ENCODE results near the gene SUPV3L1. TPM values are rescaled to one million over a fixed set of nuclear protein-coding genes. Genes with fewer than 3 reads are reported as not detected.

SUPV3L1 gene
- total RNA-seq, 2 donors from 2014 or later: 29.1 to 32.4 TPM

DNA sequence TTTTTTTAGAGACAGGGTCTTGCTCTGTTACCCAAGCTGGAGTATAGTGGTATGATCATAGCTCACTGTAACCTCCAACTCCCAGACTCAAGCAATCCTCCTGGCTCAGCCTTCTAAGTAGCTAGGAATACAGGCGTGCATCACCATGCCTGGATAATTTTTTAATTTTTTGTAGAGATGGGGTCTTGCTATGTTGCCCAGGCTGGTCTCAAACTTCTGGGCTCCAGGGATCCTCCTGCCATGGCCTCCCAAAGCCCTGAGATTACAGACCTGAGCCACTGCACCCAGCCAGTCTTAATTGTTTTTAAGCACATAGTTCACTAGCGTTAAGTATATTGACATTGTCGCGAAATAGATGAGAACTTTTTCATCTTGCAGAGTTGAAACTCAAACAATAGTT, 2.0 kb downstream of the SUPV3L1 start:
- DNase-seq: no peak
- intact Hi-C loops (cut with DNase I): no loop called here
- ATAC-seq: no peak

DNA sequence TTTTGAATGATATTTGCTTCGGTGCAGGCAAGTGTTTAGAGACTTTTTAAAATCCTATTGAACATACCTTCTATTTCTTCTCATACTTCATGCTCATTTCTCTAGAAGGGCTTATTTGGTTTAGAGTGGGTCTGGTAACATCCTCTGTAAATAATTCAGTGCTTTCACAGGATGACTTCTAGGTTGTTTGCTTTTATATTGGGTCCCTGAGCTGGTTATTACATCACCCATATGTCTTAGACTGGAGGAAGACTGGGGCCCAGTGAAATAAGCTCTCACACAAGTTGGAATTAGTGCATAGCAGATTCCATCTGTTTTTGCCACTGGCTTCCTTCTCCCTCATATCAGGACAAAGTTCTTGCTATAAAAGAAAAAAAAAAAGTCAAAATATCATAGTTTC, 6.5 kb downstream of the SUPV3L1 start:
- DNase-seq (no peak), ATAC-seq (no peak)
- intact Hi-C loops (cut with DNase I): no loop called here

DNA sequence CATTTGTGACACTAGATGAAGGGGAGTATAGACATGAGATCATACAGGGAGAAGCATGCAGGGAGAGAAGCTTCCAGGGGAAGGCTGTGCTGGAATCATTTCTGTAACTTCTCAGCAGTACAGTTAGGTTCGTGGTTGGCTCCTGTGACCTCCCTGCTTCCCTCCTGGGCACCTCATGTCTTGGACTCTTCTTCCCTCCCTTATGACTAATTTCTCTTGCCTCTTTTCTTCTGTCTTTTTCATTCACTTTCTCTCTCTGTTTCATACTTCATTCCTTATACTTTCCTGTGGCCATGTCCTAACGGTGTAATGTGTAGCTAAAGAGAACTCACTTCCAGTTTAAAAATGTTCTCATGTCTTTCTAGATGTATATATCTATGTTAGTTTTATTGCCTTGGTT, 21.0 kb downstream of the SUPV3L1 start:
- peak in 1 of 2 donors; percentile 40 for ATAC-seq
- DNase-seq: no peak
- intact Hi-C loops (cut with DNase I): no loop called here

DNA sequence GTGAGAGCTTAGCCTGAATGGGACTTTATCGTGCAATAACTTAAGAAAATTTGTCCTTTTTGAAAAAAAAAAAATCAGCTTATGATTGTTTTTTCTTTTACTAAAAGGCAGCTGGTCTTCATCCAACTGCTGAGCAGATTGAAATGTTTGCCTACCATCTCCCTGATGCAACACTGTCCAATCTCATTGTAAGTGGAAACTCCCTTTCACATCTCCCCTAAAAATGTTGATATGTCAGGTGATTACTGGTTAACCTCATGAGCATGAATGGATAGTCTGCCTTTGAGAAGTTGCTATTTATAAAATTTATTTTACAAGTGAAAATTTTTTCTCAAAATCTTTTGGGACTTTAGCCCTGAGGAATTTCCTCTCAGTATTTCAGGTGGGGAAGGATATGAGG, 22.3 kb downstream of the SUPV3L1 start:
- no peak for ATAC-seq
- intact Hi-C loops (cut with DNase I): no loop called here

DNA sequence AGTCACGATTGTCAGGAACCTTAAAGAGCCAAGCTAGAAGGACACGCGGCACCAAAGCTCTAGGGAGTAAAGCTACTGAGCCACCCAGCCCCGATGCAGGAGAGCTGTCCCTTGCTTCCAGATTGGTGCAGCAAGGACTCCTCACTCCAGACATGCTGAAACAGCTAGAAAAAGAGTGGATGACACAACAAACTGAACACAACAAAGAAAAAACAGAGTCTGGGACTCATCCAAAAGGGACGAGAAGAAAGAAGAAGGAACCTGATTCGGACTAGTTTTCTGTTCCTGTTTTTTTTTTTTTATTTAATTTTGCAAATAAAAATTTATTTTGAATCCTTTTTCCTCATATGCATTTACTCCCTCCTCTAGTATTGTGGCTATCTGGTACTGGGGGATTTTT, 28.7 kb downstream of the SUPV3L1 start:
- intact Hi-C loops (cut with DNase I): no loop called here
- ATAC-seq (no peak), DNase-seq (no peak)

More for the DNA sequence above, 22.3 kb downstream of the SUPV3L1 start:
- DNase-seq: no peak

DNA sequence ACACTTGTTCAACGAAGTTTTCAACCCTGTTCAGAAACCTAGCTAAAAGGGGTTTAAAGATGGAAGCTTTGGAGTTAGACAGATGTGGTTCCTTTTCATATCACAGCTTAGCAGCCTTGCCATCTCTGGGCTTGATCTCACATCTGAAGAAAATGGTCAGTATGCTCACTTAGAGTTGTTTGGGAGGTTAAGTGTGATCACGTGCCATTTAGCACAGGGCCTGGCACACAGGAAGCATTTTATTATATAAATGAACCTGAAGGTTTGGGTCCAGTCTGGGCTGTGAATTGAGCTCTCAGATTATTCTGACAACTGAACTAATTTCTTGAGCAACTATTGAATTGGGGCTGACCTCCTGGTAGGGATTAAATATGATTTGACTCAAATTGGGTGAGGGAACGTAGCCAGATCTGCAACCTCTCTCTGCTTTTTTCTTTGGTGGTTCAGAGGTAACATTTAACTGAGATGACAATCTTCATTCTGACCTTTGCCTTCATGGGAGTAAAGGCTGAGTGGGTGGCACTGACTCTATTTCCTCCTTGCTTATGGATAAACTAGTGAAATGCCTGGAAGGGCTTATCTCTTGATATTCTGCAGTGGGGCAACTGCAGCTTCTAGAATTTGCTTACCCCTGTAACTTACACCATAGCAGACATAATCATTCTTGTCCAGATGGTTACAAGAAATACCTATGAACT, 29.9 kb downstream of the SUPV3L1 start:
- no peak for DNase-seq
- ATAC-seq: no peak
- intact Hi-C loops (cut with DNase I): no loop called here

DNA sequence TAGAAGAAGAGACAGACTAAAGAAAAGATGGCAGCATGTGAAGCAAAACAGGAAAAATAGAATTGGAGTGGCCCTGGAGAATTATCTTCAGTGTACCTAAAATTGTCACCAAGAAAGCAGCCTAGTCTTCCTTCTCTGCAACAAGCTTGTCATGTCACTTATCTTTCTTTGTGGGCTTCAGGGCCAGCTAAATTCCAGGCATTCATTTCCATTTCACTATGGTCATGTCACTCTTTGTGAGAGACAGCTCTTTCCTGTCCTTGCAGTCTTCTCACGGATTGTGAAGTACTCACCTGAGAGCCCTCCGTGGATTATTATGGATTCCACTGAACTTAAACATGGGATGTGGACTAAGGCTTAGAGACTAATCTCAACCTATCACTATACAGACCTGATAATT, 31.1 kb downstream of the SUPV3L1 start:
- intact Hi-C loops (cut with DNase I): no loop called here
- no peak for ATAC-seq
- DNase-seq: no peak

DNA sequence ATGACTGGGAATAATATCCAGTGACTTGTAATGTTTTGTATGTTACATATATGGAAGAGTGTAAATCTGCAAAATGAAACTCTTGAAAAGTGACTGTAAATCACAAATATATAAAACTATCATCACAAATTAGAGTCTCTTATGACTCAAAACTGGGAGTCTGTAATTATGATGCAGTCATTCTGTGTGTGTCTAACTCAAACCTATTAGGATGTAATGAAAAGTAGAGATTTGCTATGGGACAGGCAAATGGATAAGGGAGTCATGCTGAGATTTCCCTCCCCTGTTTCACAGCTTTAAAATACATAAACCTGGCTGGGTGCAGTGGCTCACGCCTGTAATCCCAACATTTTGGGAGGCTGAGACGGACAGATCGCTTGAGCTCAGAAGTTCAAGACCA, 31.5 kb downstream of the SUPV3L1 start:
- intact Hi-C loops (cut with DNase I): no loop called here
- DNase-seq: no peak

DNA sequence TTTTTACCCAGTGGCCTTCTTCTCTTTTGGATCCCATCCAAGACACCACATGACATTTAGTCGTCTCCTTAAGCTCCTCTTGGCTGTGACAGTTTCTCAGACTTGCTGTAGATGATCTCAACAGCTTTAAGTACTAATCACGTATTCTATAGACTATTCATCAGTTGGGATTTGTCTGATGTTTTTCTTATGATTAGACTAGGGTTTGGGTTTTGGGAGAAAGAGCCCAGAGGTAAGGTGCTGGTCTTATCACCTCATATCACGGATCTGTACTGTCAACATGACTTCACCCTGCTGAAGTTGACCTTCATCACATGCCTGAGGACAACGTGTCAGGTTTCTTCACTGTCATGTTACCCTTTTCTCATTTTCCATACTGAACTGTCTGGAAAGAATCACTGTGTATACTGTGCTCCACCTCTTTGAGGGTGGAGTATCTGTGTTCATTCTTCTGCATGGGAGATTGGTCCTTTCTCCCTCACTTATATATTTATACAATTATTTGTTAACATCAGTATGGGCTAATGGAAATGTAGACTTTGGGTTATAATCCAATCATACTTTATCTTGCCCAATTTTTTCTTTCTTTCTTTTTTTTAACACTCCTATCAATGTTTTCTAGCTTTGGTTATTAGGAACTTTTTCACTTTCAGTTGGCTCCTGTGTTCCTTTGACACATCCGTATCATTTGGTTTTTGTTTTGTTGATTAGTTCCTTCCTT, 33.7 kb downstream of the SUPV3L1 start:
- intact Hi-C loops (cut with DNase I): no loop called here
- DNase-seq: no peak
- no peak for ATAC-seq

More for the DNA sequence above, 31.5 kb downstream of the SUPV3L1 start:
- no peak for ATAC-seq

DNA sequence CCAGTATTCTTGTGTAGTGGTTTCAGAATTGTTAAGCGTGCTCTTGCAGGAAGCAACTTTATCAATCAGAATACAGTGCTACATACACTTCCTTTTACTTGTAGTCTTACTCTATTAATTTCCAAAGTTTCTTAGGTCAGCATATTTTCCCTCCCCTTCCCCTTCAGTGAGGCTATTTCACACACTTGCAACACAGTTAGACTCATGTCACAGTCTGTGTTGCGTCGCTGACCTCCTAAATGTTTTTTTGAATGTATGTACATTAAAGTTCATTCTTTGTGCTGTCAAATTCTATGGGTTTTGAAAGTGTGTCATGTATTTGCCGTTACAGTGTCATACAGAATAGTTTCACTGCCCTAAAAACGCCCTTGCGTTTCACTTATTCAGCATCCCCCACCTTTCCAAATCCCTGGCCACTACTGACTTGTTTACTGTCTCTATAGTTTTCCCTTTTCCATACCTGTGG, 34.7 kb downstream of the SUPV3L1 start:
- no peak for DNase-seq
- no peak for ATAC-seq
- intact Hi-C loops (cut with DNase I): no loop called here

DNA sequence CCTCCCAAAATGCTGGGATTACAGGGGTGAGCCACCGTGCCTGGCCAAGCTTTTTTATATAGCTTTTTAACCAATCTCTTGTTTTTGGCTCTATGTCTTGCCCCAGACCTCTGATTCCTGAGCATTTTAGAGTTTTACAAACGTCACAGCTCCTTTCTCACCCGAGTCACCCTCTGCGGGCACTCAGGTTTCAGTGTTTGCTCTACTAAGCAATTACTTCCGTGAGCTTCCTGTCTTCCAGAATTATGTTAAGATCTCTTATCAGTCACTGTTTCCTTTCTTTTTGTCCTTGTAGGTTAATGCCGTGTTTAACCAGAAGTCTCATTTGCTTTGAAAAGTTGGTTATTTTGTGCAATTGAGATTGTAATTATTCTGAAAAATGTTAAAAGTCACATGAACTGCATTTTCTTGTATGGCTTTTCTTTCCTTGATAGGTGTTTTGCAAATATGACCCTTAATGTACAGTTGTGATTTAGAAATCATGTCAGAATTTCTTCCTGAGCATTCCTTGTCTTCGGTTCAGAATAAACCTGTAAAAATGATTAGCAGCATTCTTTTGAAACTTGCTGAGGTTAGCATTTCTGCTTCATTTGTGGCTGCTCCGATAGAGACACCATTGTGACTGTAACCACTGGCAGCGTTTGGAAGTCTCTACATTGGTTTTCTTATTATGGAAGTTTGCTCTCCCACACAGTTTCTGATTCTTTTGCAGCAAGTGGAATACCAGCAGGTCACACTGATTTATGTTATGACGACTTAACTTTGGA, 35.6 kb downstream of the SUPV3L1 start:
- no peak for DNase-seq
- intact Hi-C loops (cut with DNase I): no loop called here
- ATAC-seq: no peak

DNA sequence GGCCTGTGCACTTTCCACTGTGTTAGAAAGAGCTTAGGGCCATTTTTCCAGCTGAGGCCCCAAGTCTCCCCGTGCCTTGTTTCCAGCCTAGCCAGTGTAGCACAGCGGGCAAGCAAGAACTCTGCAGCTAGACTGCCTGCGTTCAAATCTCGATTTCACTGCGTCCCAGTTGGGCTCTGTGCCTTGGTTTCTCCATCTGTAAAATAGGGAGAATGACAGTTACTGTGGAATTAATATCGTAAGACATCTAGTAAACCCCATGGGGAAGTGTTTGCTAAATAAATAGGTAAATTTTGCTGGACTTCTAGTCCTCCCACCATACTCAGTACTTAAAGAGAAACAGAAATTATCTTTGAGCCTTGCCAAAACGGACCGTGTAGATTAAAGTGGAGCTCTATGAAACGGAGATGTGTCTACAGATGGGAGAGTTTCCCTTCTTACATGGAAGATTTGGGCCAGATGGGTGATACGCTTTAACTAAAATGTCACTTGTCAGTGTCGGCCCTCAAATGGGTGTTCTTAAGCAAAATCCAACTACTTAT, 36.6 kb downstream of the SUPV3L1 start:
- intact Hi-C loops (cut with DNase I): no loop called here
- no peak for ATAC-seq

DNA sequence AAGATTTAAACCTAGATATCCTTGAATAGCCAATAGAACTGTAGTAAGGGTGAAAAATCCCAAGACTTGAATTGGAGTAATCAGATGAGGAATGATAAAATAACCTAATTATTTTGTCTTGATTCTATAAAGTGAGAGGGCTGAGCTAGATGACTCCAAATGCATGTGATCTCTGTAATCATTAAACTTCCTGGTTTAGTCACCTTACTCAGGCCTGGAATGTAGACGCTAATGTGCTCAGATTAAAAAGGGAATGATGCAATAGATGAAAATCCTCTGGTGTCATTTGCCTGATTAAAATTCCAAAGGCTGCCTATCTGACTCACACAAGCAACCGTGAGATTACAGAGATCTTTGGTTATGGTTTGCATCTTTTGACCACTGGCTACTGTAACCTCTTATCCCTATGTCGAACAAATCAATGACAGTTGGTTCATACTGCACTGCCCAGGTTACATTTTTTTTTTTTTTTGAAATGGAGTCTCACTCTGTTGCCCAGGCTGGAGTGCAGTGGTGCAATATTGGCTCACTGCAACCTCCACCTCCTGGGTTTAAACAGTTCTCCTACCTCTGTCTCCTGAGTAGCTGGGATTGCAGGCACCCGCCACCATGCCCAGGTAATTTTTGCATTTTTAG, 37.2 kb downstream of the SUPV3L1 start:
- DNase-seq (no peak), ATAC-seq (peak in 1 of 2 donors; percentile 67)
- intact Hi-C loops (cut with DNase I): no loop called here

More for the DNA sequence above, 36.6 kb downstream of the SUPV3L1 start:
- no peak for DNase-seq

DNA sequence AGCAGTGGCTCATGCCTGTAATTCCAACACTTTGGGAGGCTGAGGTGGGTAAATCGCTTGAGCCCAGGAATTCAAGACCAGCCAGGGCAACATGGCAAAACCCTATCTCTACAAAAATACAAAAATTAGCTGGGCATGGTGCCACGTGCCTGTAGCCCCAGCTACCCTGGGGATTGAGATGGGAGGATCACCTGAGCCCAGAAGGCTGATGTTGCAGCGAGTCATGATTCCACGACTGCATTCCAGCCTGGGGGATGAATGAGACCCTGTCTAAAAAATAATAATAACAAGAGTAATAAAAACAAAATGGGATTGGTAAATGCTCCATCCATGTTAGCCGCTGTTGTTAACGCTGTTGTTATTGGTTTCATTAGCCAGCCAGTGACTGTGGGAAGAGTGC, 38.8 kb downstream of the SUPV3L1 start:
- intact Hi-C loops (cut with DNase I): no loop called here
- no peak for ATAC-seq
- DNase-seq: no peak

DNA sequence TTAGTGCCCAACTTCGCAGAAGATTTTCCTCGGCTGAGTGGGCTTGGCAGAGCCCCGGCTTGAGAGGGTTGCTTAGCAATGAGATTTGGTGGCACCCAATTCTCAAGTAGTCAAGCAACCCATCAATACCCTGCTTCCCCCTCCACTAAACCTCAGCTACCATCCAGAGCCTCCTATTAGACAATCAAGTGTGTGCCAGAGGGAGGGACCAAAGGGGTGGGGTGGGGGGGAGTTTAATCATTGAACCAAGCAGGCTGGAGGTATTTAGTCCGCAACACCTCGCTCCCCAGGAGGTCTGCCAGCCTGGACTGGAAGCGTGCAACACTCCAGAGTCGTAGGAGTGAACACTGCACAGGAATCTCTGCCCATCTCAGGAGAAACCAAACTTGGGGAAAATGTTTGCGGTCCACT, 40.0 kb downstream of the SUPV3L1 start, which contains the start of gene HKDC1:
TSS of gene HKDC1 (plus strand) at position 292 of the 411 bp plus-strand sequence. CDS start at position 396, 104 bp downstream.
- DNase-seq: no peak
- ATAC-seq: no peak
- intact Hi-C loops (cut with DNase I): no loop called here

DNA sequence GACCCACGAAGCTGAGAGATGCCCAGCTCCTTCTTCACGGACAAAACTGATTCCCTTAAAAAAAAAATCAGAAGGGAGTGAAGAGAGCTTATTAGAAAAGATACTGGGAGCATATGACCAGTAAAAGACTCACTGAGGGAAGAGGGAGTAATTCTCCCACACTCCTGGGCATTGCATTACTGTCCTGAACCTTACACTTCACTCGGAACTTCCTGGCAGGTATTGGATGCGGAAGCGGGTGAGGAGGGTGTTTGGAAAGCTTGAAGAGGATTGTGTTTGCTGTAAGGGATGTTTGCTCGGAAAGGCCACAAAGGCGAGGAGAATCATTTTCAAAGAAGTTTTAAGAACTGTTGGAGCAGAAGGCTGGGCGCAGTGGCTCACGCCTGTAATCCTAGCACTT, 40.5 kb downstream of the SUPV3L1 start:
- no peak for ATAC-seq
- intact Hi-C loops (cut with DNase I): no loop called here
- DNase-seq: no peak

DNA sequence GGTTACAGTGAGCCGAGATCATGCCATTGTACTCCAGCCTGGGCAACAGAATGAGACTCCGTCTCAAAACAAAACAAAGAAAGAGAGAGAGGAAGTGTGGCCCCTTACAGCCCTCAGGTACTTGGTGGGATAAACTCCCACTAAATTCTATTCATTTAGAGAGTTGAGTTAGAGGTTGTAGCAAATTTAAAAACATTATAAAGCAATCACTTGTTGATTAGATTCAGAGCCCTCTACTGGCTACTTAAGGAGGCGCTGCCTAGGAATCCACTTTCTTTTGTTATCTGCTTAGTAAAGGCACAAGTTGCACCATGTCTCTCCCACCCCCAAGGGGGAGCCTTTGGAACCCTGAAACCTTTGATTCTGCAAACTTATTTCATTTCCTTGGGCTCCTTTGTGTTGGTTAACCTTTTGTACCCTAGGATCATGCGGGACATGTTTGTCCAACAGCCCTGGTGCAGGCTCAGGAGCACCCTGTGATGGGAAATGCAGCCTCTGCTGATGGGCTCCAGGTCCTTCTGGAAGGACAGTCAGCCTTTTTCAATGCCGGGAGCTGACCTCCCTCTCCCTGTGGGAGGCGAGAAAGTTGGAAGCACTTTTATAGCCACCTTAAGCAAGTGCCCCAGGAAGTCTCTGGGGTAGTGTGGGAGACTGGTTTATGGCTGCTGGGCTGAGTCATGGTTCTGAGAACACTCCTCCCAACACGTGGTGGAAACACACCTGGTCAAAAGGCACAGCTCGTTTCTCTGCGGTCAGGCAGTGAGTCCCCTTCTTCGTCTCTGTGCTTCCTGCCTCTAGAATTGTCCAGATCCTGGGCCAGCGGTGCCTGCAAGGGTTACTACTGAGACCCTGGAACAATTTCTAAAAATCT, 42.4 kb downstream of the SUPV3L1 start:
- intact Hi-C loops (cut with DNase I): no loop called here
- DNase-seq: no peak
- ATAC-seq: peak; percentile 55 to 73

DNA sequence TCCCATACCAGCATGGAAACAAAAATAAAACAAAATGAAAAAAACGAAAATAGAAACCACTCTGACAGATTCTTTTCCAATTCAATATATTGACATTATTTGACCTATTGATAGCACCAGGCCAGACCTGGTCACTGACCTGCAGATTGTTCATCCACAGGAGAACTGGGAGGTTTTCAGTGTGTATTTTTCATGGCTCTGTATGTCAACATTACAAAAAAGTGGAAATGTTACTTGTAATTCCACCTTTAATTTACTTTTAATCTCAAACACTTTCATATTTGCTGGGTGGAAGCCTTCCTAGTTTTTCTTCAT, 43.0 kb downstream of the SUPV3L1 start:
- no peak for ATAC-seq
- no peak for DNase-seq
- intact Hi-C loops (cut with DNase I): no loop called here
